Measurements from ENCODE around the gene TRMT2B. TPM values are rescaled to one million over a fixed set of nuclear protein-coding genes. Genes with fewer than 3 reads are reported as not detected.
"Not testable (repeated sequence)": the region's sequence is repeated elsewhere in the genome, so short reads cannot be mapped to it uniquely, and the experiment has no call there.

TRMT2B gene, protein sequence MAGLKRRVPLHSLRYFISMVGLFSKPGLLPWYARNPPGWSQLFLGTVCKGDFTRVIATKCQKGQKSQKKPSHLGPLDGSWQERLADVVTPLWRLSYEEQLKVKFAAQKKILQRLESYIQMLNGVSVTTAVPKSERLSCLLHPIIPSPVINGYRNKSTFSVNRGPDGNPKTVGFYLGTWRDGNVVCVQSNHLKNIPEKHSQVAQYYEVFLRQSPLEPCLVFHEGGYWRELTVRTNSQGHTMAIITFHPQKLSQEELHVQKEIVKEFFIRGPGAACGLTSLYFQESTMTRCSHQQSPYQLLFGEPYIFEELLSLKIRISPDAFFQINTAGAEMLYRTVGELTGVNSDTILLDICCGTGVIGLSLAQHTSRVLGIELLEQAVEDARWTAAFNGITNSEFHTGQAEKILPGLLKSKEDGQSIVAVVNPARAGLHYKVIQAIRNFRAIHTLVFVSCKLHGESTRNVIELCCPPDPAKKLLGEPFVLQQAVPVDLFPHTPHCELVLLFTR
- total RNA-seq: 13.9 and 14.4 TPM in 2 replicates

DNA sequence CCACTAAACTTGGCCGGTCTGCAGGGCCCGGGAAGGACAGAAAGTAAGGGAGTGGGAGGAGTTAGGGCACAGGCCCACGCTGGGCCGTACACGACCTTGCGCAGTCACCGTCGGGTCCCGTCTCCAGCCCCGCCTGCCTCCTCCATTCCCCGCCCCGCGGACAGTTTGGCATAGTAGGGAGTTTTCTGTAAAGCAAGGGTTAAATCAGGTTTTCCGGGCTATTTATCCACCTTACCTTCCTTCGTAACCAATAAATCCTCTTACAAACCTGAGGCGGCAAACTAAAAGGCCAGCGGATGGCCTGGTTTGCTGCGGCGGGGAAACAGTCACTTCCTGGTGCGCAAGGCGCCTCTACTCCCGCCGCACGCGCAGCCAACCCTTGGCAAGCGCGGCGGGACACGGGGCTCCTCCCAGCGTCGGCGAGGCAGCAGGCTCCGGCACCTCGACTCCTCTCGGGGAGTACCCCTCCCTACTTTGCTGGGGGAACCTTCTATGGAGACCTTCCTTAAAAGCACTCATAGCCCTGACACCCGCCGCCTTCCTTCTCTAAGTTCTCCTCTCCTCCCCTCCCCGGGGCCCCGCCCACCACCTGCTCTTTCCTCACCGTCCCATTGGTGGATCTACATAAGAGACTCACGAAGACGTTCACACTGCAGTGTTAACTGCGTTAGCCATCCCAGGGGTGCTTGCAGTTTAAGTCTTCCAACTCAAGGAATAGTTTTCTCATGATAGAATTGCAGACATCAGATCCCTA, at the start of gene TRMT2B:
Gene TRMT2B (minus strand): TSS at position 563 of the 754 bp plus-strand sequence. CDS start 9,822 bp downstream, outside the sequence.
- DNase-seq (ENCODE audit: low read depth in 2 of 2): peak; percentile 57 to 70

DNA sequence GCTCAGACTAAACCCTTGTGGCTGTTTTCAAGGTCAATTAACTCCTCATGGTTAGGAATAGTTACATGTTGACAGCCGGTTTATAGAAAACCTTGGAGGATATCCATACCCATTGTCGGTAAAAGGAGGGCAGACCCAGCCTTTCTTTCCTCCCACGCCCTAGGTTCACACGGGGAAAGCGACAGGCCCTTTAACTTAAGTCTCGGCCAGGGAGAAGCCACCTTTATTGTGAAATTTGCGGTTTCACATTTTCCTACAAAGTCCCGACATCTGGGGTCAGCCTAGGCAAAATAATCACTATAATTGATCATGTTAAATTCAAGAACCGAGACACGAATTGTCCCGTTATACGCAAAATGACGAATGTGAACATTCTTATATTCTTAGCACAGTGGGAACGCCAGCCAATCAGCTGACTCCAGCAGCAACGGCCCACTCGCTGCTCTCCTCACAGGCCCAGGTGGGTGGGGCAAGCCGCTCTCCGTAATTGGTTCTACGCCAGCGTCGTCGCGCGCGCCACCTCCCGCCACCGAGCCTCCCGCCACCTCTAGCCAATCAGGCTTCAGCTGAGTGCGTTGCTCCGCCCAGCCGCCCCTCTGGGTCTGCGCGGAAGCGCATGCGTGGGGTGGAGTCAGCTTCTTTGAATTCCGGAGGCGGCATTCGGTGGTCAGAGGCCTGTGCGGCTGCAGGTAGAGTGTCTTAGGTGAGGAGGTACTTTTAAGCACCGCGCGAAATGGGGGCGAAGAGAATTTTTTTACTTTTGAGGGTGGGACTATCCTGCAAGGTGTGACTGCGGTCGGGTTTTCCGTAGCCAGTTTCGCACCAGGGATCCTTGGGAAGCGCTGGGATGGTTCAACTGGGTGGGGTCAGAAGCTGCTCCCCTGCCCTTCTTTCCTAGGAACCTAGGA, 45.9 kb upstream of the TRMT2B start, which contains the start of gene CENPI:
Gene CENPI (plus strand): TSS at position 659 of the 908 bp plus-strand sequence. CDS start 2,867 bp downstream, outside the sequence.
- DNase-seq (ENCODE audit: low read depth in 2 of 2): peak; percentile 95 to 96

DNA sequence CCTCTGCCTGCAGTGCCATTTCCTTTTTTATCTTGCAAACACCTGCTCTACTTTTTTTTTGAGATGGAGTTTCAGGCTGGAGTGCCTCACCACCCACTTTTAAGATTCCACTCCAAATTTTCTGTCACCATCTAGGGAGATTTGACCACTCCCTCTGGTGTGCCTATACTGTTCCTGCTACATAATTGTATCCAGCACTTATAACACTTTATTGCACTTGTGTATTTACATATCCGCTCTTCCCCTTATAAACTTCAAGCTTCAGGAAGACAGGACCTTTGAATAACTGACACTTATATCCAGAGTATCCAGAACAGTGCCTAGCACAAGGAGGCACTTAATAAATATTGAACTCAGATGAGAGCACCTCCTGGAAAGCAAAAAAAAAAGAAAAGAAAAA, 39.9 kb upstream of the TRMT2B start:
- DNase-seq (ENCODE audit: low read depth in 2 of 2): no peak

DNA sequence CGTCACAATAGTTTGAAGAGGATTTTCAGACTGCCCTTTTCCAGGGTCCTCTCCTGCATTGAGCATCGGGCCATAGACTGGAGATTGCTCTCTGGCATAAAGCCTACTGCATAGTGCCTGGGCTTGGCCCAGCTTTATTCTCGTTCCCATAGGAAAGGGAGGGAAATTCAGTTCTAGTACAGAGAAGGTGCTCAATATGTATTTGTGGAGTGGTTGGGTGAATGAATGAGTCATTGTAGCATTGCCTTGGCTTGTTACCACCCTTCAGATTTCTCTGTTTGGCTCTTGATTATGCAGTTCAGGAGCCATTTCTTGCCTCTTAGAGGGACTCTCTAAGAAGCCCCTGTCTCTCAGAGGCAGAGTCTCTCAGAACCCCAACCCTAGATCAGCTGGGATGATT, 29.3 kb upstream of the TRMT2B start:
- DNase-seq (ENCODE audit: low read depth in 2 of 2): no peak

DNA sequence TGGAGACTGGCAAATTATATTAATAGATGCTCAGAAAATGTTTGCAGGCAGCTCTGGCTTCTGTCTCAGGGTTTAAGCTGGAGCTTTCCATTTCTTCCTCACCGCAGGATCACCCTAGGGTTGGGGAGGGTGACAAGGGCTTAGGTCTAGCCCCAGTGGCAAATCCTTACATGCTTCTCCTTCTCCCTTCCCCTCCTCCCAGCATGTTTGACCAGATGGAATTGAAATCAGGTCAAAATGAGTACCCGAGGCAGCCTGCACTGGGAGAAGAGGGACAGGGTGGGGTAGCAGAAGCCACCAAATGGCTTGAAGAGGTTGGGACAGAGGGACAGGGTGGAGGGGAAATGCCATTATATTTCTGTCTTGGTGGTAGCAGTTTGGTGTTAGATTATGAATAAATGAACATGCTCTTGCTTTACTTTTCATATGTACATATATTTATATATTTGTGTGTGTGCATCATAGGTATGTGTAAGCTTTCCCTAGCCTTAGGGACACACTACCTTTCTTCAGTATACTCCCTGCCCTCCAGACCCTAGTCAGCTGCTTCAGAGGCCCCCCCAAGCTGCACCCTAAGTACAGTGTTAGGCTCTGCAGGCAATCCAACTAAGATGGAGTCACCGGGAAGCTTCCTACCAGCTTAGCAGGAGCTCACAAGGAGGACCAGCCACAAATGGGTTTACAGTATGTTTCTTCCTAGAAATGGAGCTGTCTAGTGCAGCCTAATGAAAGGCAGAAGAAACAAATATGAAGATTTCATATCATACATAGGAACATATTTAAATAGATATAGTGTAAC, 28.6 kb upstream of the TRMT2B start:
- DNase-seq (ENCODE audit: low read depth in 2 of 2): no peak

DNA sequence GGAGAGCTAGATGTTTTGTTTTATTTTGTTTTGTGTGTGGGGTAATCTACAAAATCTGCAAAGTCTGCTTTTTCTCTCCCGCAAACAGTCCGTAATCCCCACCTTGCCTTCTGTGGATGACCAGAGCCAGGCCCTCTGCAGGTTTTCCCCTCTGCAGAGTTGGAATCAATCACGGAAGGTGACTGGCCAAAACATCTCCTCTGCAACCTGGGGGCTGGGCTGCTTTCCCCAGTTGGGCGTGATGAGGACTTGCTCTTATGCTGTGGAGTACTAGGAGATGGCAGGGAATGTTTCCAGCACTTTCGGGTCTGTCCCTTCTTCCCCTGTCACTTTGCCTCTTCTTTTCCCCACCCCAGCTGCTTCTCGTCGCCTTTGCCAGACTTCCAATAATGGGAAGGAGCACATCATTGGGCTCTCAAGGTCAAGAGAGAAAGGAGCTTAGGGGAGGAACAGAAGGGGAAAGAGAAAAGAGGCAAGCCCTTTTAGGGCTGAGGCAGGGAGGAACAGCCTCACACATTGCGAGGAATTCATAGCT, 27.9 kb upstream of the TRMT2B start:
- DNase-seq (ENCODE audit: low read depth in 2 of 2): no peak

DNA sequence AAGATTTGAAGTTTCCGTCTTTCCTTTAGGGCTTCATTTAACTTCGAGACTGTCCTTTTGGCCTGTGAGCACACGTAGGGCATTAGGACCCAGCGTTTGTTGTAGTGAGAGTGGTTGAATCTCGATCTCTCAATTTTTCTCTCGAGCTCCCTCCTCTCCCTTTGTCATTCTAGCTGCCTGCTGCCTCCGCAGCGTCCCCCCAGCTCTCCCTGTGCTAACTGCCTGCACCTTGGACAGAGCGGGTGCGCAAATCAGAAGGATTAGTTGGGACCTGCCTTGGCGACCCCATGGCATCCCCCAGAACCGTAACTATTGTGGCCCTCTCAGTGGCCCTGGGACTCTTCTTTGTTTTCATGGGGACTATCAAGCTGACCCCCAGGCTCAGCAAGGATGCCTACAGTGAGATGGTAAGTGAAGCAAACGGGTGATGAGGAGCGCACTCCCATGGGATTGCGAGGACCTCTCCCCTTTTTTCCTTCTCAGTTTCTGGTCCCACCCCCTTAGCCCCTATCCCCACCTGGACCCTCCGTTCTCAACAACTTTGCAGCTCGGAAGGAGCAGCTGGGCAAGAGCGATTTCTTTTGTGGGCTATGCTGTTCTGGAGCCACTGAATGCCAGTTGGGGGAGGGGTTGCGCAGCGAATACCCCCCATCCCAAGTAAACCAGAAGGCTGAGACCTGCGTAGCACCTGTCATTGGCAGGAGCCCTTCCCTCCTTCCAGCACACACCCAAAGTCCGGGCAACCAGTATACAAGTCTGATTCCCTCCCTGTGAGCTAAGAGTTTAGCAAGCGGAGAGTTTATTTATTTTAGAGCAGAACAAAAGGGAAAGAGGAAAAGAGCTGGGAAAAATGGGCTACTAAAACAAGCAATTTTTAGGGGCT, 27.0 kb upstream of the TRMT2B start, which contains the start of gene TMEM35A:
Gene TMEM35A (plus strand): TSS at position 164 of the 883 bp plus-strand sequence. CDS start 124 bp downstream, at position 288.
- DNase-seq (ENCODE audit: low read depth in 2 of 2): peak; percentile 34 to 36

DNA sequence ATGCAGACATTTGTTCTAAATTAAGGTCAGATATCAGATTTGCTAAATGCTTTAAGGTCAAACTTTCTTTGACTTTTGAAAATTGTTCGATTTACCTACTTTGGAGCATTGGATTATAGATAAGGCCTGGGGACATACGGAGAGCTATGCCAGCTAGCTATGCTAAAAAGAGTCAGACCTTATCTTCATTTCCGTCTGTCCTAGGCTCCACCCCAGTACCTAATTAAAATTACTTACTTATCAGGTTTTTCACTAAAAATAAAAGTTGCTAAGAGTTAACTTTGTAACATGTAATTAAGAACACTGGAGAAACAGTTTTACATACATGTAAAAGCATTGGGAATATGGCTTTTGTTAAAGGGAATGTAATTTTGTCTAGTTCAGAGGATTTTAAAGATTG, 19.7 kb upstream of the TRMT2B start:
- no peak for DNase-seq (ENCODE audit: low read depth in 2 of 2)

DNA sequence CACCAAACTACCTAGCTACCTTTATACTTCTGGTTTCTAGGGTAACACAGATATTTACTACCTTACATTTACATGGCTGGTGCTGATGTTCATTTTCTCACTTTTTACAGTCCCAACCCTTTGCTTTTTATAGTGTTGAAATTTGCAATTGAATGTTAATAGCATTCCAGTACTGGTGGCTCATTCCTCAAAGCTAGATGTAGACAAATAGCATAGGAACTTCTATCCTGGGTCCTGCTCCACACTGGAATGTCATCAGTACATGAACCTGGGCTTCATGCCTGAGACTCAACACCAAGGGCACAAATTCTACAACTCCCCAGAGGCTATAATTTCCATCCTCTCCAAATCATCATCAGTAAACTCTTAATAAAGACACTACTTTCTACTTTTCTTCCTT, 10.3 kb upstream of the TRMT2B start:
- DNase-seq (ENCODE audit: low read depth in 2 of 2): peak in 1 of 2 donors; percentile 13

DNA sequence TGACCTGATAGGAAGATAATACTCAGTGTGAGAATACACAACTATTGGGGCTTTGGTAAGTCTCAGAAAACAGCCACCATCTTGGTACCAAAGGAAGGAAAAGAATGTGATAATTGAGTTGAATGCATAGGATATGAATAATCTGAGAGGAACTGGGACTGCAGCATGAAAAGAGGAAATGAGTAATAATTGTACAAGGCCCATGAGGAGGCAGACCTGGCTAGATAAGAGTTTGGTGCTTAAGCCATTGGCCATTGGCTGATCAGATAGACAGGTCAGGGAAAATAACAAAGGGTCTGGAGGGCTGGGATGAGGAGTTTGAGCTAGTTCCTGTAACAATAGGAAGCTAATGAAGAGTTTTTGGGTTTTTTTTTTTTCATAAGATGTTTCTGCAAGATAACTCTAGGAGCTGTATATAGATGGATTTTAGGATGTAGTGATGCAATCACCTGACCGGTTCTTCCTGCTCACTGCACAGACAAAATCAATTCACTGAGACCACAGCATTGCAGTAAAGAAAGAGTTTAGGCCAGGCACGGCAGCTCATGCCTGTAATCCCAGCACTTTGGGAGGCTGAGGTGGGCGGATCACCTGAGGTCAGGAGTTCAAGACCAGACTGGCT, 5.3 kb upstream of the TRMT2B start:
- peak; percentile 52 to 88 for DNase-seq (ENCODE audit: low read depth in 2 of 2)

DNA sequence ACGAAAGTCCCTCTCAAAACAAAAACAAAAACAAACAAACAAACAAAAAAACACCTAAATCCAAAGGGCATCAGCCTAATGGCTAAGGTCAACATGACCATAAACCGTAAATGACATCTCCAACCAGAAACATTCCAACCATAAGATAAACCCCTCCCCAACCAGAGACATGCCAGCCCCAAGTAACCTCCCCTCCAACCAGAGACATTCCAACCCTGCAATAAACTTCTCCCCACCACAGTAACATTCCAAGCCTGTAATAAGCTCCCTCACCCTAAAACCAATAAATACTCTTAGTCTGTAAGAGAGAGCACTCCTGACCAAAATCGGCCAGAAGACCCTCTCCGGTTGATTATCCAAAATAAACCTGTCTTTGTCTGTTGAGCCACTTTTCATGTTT, 4.6 kb upstream of the TRMT2B start:
- not testable (repeated sequence) for DNase-seq (ENCODE audit: low read depth in 2 of 2)

DNA sequence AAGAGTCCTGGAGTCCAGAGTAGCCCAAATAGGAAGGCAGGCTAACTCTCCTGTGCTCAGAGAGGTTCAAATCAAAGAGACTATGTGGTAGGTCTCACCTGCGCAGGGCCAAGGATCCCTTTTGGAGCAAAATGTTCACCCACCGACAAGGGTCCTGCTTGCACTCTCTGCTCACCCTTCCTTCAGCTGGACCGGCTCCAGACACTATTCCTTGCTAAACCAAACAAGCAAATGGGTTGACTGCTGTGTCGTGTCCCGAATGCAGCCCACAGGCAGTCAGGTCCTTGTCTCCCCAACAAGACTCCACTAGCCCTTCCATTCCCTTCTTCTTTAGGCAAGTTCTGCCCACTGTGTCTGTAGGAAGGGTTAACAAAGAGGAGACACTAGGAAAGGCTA, 760 bp downstream of the TRMT2B start:
- DNase-seq (ENCODE audit: low read depth in 2 of 2): no peak

DNA sequence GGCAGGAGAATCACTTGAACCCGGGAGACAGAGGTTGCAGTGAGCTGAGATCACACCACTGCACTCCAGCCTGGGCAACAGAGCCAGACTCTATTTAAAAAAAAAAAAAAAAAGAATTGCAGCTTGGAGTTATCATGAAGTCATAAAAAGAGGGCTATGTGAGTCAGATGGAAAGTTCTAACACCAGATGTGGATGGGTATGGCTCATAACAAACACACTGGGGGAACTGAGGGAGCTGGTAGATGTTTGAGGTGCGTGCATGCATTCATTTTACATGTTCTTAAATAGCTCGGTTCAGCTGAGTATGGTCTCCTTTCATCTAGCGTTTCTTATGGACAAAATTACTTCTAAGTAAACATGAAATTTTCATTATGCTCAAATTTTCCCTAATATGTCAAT, 11.7 kb downstream of the TRMT2B start:
- no peak for DNase-seq (ENCODE audit: low read depth in 2 of 2)

DNA sequence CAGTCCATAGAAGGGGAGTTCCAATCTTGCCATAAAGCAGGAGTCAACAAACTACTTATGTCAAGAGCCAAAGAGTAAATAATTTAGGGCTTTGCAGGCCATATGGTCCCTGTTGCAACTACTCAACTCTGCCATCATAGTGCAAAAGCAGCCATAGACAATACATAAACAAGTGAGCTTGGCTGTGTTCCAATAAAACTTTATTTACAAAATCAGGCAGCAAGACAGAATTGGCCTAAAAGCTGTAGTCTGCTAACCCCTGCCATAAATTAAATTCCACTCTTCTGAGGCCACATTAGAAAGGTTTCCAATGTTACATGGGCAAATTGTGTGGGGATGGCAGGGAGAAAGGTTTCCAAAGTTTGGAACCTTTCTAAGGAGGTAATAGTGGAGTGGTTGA, 14.7 kb downstream of the TRMT2B start:
- DNase-seq (ENCODE audit: low read depth in 2 of 2): no peak

DNA sequence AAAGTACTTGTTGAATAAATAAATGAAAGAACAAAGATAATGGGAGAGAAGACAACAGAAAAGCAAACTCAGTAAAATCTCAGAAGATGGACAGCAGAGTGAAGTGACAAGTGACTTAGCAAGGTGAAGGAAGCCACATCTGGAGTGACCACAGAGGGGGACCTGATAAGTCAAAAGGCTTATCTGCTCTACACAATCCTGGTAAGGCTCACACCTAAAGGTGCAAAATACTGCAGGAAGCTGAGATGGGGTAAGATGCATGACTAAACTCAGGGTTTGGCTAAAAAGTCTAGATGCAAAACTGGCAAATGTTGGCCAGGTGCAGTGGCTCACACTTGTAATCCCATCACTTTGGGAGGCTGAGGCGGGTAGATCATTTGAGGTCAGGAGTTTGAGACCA, 22.2 kb downstream of the TRMT2B start:
- DNase-seq (ENCODE audit: low read depth in 2 of 2): no peak

DNA sequence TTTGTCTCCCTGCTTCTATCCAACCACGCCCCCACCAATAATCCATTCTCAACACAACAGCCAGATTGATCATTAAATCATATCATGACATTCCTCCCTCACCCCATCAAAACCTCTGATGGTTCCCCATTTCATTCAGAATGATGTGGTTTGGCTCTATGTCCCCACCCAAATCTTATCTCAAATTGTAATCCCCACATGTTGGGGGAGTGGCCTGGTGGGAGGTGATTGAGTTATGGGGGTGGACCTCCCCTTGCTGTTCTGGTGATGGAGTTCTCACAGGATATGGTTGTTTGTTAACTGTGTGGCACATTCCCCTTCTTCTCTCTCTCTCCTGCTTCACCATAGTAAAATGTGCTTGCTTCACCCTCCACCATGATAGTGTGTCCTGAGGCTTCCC, 23.3 kb downstream of the TRMT2B start:
- no peak for DNase-seq (ENCODE audit: low read depth in 2 of 2)

DNA sequence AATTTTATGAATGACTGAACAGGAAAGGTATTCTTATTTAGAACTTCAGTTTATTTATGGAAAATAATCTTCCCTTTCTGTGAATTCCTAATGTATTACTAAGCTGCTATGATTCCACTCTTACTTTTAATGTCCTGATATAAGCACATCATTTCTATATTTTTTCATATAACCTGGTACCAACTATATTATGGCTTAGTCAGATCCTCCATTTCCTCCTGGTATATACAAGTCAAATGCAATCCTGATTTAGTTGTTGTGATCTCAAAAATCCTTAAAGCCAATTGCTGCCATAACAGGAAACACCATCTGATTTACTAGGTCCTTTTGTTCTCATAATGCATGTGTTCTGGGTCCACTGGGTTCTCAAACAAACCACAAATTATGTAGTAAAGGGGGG, 26.8 kb downstream of the TRMT2B start:
- peak; percentile 15 to 61 for DNase-seq (ENCODE audit: low read depth in 2 of 2)

DNA sequence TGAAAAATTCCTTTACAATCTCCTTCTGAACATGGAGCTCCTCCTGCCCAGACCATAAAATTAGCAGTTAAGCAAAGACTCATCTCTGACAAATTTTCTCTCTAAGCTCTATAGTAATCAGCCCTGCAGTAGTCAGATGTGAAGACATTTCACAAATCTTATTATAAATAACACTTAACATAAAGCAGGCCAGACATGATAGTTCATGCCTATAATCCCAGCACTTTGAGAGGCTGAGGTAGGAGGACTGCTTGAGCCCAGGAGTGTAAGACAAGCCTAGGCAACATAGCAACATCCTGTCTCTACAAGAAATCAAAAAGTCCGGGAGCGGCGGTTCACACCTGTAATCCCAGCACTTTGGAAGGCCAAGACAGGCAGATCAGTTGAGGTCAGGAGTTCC, 29.9 kb downstream of the TRMT2B start:
- DNase-seq (ENCODE audit: low read depth in 2 of 2): no peak

DNA sequence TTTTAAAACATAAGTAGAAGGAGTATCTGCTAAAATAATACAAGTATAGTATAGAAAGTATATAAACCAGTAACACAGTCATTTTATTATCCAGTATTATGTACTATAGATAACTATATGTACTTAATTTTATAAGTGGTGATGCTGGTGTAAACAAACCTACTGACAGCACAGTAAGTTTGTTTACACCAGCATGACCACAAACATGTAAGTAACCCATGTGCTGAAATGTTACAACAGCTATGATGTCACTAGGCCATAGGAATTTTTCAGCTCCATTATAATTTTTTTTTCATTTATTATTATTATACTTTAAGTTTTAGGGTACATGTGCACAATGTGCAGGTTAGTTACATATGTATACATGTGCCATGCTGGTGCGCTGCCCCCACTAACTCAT, 39.9 kb downstream of the TRMT2B start:
- DNase-seq (ENCODE audit: low read depth in 2 of 2): not testable (repeated sequence)

All from lung microvascular endothelial cell (primary cell).